ENCODE measurements around the gene ATP11B.

GRCh38 chr3:182766099-182766498, 27.2 kb upstream of the ATP11B start:
- TF ChIP-seq CTCF (IDR thresholded peaks at IDR 0.05; ENCODE audit: low read depth, low read length, poor library complexity, severe bottlenecking) (no peak), EZH2phosphoT487 (IDR thresholded peaks at IDR 0.05; ENCODE audit: borderline replicate concordance, low read length) (no peak)
